HG02870 (cell line): ENCODE results near the gene ADAMTS4.
A peak's percentile ranks its signal among the peaks of the same experiment; 100 is the strongest.
"Not testable (repeated sequence)": the region's sequence is repeated elsewhere in the genome, so short reads cannot be mapped to it uniquely, and the experiment has no call there.

Experiments used
- ATAC-seq: cut with Tn5 transposase; IDR thresholded peaks from one replicate; pipeline ENCODE4 v1.9.1; 2021; ENCODE audit warnings: mild to moderate bottlenecking, moderate library complexity; ENCODE audit not compliant: unreplicated experiment

ADAMTS4 gene, protein sequence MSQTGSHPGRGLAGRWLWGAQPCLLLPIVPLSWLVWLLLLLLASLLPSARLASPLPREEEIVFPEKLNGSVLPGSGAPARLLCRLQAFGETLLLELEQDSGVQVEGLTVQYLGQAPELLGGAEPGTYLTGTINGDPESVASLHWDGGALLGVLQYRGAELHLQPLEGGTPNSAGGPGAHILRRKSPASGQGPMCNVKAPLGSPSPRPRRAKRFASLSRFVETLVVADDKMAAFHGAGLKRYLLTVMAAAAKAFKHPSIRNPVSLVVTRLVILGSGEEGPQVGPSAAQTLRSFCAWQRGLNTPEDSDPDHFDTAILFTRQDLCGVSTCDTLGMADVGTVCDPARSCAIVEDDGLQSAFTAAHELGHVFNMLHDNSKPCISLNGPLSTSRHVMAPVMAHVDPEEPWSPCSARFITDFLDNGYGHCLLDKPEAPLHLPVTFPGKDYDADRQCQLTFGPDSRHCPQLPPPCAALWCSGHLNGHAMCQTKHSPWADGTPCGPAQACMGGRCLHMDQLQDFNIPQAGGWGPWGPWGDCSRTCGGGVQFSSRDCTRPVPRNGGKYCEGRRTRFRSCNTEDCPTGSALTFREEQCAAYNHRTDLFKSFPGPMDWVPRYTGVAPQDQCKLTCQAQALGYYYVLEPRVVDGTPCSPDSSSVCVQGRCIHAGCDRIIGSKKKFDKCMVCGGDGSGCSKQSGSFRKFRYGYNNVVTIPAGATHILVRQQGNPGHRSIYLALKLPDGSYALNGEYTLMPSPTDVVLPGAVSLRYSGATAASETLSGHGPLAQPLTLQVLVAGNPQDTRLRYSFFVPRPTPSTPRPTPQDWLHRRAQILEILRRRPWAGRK

DNA sequence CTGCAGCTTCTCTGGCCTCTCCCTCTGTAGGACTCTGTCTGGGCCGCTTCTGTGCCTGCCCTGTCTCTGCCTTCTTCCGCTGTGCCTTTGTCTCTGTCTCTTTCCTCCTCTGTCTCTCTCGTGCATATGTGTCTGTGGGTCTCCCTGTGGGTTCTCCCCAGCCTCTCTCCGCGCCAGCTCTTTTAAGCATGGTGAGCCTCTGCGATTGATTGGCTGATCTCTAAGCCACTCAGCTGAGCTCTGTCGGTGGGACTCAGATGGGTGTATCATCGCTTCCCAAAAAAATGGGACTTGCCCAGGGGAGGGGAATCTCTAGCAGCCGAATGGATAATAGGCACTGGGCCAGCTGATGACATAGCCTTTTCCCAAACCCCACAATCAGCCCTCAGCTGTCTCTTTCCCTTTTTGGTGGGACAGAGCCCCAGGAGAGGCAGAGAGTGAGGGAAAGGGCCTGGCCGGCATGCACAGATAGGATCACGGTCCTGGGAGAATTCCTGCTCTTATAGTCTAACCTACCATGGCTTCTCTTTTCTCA, at the start of gene ADAMTS4:
ADAMTS4 (minus strand) TSS at position 158 of the 535 bp plus-strand sequence. CDS start 427 bp downstream, outside the sequence.
- no peak for ATAC-seq

DNA sequence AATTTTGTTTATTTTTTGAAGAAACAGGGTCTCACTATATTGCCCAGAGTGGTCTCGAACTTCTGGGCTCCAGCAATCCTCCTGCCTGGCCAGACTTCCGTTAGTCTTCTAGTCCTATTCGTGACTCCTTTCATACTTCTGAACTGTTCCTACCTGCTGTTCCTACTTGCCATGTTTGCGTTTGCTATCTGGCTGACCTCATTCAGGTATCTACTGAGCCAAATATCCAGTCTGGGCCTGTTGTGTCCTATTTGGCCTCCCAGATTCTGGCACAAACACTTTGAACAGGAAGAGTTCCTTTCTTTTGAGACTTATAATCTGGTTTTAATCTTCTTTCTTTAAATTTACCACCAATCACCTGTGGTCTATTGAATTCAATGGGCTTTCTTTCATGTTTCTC, 46.0 kb upstream of the ADAMTS4 start:
- ATAC-seq = no peak

DNA sequence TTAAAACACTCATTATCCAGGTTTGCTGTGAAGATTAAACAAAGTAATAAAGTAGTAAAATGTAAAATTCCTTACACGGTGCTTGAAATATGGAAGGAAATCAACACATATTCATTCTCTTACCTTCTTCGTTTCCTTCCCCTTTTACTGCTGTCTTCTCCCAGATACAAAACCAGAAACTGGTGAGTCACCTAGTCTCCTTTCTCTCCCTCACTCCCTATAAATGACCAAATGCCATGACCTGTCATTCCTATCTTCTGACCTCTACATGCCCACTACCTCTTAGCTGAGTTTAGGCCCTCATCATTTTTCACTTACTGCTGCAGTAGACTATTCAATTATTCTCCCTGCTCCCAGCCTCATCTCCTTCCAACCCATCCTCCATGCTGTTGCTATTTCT, 43.5 kb upstream of the ADAMTS4 start:
- ATAC-seq = no peak

DNA sequence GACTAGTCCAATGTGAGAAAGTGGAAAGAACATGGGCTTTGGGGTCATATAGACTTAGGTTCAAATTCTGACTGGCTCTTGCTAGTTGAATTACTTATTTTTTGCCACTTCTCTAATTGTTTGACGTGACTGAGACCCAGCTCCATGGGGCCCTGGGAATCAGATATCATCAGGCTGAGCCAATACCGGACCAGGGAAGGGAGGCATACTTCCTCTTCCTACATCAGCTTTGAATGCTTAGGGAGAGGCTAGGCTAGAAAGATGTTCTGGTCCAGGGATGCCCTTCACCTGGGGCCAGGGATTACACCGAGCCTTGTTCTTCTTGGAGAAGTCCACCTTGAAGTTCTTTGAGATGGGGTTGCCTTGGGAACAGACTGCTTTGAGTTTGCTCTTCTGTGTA, 42.8 kb upstream of the ADAMTS4 start:
- ATAC-seq = no peak

DNA sequence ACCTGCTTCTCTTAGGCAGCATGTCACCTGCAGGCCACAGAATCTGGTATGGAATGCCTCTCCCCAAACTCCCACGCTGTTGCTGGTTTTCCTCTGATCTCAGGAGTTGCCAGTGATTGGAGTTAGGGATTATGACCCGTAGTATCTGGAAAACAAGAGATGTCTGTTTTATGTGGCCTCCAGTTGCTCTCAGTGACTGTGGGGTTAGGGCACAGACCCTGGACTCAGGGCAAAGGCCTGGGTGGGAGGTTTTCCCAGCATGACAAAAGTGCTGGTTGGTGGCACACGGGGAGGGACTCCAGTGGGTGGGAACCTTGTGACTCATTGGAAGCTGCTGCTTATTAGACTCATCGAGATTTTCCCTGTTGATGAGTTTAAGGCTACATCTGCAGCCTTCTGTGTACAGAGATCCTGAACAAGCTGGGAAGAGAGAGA, 39.2 kb upstream of the ADAMTS4 start, which contains the start of gene NR1I3:
NR1I3 (minus strand) TSS at position 165 of the 435 bp plus-strand sequence. CDS start 1,638 bp downstream, outside the sequence.
- ATAC-seq = no peak

DNA sequence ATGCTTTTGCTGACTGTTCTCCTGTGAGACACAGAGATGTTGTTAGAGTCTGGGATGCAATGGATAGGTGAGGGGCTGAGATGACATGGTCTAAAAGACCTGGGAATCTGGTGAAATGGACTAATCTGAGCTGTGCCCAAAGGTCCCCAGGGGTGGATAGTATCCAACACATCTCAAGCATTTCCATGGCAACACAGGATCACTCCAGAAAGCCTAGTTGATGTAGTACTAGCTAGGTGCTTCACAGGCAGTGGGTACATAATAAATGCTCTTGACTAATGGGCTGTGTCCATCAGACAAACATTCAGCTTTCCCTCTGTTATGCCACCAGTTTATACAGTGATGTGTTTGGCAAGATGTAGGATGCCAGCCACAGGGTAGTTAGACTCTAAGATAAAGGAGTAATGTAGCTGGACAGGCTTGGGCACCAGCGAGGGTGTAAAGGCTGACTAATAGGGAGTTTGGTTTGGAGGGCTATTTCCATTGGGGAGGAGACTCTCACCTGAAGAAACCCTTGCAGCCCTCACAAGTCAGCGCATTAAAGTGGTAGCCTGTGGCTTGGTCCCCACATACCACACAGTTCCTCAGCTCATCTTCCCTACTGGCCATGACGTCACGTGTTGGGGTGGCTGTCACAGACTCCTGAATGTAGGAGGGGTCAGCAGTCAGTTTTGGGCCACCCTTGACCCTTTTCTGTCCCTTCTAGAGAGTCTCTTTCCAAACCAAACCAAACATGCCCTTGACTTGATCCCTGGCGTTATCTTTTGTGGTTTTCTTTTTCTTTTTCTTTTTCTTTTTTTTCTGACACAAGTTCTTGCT, 37.3 kb upstream of the ADAMTS4 start:
- no peak for ATAC-seq

DNA sequence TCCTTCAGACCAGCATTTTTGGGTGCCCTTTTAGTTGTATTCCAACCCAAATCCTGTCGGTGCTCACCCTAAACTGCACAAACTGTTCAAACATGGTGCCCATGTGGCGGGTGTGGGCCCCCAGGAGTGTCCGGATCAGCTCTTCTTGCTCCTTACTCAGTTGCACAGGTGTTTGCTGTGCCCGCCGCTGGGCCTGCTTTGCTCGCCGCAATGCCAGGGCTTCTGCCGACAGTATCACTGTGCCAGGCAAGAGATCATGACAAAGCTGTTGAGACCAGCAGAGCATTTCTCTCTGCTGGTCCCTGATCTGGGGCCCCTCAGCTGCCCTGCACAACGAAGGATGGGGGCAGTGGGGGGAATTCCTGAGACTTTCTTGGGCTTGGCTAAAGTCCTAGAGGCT, 34.2 kb upstream of the ADAMTS4 start:
- ATAC-seq = no peak

DNA sequence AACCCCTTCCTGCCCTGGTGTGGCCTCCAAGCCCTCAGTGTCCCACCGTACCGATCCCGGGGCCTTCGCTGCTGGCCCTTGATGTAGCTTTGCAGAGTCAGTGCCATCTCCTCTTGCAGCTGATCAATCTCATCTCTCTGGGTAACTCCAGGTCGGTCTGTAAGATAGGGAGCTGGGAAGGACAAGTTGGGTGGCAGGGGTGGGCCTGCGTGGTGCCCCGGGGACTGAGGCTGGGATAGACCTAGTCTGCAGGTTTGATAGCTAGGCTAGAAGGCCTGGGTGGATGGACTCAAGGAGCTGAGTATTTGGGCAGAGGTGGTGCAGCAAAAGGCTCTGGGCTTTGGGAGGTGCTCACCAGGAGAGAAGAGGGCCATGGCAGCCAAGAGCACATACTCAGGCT, 31.9 kb upstream of the ADAMTS4 start:
- no peak for ATAC-seq

DNA sequence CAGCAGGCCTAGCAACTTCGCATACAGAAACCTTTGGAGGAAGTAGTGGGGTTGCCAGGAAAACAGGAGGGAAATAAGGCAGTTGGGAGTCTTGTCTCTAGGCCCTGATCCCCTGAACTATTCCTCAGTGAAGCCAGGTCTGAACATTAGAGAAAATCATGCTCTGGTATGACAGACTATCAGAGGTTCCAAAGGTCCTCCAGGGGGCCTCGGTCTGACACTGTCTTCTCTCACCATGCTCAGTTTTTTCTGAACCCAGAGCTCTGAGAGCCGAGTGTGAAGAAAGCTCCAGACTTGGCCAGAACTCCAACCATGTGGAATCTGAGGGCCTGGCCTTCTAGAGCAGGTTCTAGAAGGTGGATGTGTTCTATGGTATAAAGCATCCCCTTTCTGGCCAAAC, 31.0 kb upstream of the ADAMTS4 start:
- no peak for ATAC-seq

DNA sequence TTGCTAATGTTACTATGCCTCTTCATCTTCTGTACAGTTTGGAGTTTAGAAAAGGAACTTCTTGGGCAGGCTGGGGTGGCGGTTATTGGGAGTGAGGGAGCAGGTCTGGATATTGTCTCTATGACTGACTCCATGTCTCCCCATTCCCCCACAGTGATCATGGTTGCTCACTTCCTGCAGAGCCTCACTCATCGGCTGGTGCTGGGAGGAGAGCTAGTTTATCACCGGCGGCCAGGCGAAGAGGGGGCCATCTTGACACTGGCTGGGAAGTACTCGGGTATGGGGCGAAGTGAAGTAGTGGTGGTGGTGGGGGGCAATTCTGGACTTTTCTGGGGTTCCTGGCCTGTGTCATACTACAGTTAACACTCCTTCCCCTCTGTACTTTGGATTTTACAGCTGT, 29.2 kb upstream of the ADAMTS4 start:
- no peak for ATAC-seq

DNA sequence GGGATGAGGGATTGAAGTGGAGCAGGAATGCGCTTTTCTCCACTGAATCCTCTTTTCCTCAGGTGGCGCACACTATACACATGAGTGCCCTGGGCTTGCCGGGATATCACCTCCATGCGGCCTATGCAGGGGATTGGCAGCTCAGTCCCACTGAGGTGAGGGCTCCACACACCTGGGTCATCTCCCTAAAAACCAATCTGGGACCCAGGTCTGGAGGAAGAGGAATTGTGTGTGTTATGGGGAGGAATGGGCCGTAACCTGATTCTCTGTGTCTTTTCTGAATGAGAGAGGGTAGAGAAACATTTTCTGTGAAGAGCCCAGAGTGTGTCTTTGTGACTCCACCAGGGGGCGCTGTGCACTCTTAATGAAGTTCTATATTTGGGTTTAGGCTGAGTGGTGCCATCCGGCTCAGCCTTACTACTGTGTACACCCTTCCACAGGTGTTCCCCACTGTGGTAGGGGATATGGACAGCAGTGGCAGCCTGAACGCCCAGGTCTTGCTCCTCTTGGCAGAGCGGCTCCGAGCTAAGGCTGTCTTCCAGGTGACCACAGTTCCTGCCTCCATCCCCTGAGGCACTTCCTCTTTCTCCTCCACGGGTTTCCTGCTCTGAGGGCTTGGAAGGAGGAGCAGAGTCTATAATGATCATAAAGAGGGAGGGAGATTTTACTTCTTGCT, 28.5 kb upstream of the ADAMTS4 start:
- no peak for ATAC-seq

DNA sequence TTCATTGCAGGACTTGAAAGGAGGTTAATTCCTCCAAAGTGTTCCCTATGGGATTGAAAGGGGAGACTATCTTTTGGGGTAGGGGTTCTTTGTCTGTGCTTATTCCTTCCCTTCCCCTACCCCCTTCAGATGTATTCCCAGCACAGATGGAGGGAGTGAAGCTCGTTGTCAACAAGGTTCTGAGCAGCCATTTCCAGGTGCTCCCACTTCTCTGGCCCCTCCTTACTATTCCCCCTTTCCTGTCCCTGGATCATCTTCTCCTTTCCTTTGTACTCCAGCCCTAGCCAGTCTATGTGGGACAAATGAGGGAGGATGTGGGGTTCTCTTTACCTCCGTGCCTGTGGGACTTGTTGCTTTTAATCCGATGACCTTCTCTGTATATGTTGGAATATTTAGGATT, 27.9 kb upstream of the ADAMTS4 start:
- ATAC-seq = no peak

DNA sequence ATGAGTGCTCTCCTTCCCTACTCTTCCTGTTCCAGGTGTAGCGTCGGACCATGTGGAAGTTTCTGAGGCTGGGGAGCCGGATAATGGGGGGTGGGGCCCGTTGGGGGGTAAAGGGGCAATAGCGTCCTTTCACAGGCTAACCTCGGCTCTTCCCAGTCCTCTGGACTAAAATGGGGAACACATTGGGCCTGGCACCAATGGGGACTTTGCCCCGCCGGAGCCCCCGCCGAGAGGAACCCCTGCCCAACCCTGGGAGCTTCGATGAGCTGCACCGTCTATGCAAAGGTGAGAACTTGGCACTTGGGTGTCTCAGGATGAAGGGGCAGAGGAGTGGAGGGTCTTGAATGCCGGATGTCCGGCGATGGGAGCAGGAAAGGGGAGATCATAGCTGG, 27.5 kb upstream of the ADAMTS4 start:
- no peak for ATAC-seq

DNA sequence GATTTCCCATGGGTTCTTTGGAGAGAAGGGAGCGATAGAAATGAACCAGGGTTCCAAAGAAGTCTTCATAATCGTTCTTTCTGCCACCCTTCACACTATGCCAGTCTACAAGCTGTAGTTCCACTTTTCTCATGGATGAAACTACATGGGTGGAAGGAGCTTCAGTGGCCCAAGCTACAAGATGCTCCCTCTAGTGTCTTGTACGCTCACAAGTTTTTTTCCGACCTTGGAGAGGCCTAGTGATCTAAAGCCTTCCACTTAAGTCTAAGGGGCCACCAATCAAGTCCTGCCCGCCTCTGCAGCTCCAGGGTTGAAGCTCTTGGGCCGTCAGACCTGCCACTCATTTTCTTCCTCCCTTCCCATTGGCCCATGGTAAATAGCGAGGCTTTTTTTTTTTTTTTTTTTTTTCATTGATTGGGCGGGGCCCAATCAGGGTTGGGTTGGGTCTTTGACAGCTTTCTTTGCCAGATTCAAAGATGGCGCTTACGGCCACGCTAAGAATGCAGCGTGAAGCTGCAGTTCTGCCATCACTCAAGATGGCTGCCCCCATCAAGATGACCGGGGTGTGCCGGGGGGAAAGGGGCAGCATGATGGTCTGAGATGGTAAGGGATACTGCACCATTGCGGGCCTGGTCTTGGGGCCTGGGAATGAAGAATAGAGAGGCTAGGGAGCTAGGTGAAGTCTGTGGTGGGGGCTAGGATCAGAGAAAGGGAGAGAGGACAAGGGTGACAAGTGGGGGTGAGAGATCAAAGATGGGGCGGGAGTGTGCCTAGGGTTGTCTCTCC, 26.9 kb upstream of the ADAMTS4 start, which contains the start of gene TOMM40L:
TOMM40L (plus strand) TSS at position 527 of the 786 bp plus-strand sequence. CDS start 430 bp downstream, outside the sequence.
- ATAC-seq = peak; percentile 97

DNA sequence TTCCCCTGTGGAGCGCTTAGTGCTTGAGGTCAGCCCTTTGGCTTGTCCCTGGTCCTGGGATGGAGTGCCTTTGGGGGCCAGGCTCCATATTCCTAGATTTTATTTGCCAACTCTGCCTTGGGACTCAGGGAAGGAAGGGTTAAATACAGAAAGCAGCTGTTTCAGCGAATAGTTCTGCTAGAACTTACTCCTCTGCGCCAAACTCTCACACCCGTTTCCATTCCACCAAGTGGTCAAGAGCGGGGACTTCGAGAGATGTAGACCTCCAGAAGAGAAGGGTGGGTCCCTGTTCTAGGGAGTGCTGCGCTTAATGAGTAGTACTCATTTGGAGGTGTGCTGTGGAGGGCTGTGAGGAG, 26.3 kb upstream of the ADAMTS4 start:
- ATAC-seq = no peak

DNA sequence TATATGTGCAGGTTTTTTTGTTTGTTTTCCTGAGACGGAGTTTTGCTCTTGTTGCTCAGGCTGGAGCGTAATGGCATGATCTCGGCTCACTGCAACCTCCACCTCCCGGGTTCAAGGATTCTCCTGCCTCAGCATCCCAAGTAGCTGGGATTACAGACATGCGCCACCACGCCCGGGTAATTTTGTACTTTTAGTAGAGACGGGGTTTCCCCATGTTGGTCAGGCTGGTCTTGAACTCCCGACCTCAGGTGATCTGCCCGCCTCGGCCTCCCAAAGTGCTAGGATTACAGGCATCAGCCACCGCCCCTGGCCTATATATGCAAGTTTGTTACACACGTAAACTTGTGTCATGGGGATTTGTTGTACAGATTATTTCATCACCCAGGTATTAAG, 25.8 kb upstream of the ADAMTS4 start:
- not testable (repeated sequence) for ATAC-seq

DNA sequence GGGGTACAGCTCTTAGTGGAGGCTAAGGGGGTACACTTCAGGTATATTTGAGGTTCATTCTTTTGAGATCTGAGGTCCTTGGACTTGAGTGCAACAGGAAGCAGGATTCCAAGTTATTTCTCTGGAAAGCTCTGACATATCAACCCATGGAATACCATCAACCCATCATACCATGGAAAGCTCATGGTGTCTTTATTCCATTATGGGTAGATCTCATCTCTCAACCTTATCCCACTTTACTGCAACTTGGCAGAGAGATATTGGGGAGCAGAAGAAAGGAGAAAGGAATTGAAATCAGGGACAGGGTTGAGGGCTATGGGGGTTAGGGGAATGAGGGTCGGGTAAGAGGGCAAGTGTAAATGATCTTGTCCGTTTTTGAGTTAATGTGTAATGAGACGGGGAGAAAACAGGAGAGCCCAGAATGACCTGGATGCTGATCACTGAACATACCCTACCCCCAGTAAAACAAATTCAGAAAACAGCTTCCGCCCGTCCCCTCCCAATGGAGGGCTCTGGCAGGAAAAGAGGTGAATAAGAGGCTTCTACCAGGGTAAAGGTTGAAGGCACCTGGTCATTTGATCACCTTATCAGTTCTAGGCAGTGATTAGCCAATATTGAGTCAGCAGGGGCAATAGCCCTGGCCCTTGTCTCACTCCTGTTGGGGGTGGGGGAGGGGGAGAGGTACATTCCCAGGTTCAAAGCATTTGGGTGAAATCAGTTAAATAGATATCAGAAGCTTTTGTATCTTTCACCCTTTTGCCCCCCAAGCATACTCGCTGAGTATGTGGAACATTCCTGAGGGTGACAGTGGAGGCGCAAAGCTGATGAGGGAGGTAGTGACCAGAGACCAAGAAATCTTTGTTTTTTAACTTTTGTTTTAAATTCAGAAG, 25.2 kb upstream of the ADAMTS4 start:
- no peak for ATAC-seq
